Measurements from ENCODE around the gene AMER3.

The AMER3 gene

GRCh38 chr2:130749641-130750040 is 5.7 kb upstream of the AMER3 start:
- no peak for DNase-seq (ENCODE audit: low read depth in 2 of 2)

GRCh38 chr2:130754811-130755210 is 529 bp upstream of the AMER3 start:
- DNase-seq (ENCODE audit: low read depth in 2 of 2) = no peak

DNA sequence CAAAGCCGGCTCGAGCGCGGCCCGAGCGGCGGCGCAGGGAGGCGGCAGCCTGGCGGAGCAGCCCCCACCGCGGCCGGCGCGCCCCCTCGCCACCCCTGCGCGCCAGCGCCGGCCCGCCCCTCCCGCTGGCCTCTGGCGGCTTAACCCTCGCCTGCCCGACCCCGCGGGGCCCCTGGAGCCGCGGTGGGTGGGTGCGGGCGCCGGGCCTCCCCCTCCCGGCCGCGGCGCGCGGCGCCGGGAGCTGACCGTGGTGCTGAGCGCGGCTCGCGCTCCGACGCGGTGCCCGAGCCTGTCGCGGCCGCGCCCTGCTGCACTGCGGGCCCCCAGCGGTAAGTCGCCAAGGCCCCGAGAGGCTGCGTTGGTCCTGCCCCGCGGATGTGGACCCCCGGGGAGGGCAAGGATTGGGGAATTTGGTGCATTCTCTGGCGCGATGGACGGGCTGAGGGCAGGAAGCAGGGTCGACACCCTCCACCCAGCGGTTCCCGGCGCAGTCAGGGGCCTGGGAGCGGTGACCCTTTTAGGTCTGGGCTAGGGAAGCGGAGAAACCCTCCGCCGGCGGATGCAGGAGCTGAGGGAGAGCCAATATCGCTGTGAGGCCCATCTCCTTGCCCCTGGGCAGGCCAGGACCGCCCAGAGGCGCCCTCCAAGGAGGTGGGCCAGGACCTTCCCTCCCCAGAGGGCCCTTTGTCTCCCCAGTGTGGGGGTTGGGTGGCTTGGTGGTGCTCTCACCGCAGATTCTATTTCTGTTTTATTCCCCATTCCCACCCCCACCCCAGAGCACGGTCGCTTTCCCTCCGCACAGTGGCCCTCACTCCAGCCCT is 923 bp downstream of the AMER3 start:
- DNase-seq (ENCODE audit: low read depth in 2 of 2) = no peak

DNA sequence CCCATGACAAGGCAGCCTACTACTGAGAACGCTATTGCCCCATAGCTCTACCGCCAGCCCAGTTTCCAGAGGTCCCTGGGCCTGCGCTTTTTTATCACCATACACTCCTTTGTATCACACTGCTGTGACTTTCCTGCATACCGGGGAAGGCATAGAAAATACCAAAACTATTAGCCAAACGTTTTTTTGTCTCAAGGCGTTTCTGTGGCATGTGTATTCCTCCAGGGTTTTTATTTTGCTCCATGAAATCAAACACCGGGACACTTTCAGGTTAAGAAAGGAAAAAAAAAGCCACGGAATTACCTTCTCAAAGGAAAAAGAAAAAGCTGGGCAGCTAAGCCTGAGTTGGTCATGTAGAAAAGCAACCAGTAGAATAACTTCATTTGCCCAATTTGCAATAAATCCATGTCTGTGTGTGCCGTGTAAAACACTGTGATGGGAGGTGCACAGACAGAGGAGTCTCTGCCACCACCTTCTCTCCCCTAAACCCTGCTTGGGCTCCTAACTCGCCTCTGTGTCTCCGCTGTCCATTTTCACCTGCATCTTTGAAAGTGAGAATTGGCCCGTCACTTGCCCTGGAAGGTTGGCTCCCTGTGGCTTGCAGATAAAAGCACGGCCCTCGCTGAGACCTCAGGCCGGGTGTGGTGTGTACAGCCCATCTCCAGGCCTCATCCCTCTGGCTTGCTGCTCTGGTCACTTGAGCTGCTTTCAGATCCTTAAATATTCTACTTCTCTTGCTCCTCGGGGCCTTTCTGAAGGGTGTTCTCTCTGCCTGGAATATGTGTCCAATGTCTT is 1.7 kb downstream of the AMER3 start:
- no peak for DNase-seq (ENCODE audit: low read depth in 2 of 2)

- no peak for DNase-seq (ENCODE audit: low read depth in 2 of 2)
Observed at GRCh38 chr2:130759906-130760753, 4.8 kb downstream of the AMER3 start.

DNA sequence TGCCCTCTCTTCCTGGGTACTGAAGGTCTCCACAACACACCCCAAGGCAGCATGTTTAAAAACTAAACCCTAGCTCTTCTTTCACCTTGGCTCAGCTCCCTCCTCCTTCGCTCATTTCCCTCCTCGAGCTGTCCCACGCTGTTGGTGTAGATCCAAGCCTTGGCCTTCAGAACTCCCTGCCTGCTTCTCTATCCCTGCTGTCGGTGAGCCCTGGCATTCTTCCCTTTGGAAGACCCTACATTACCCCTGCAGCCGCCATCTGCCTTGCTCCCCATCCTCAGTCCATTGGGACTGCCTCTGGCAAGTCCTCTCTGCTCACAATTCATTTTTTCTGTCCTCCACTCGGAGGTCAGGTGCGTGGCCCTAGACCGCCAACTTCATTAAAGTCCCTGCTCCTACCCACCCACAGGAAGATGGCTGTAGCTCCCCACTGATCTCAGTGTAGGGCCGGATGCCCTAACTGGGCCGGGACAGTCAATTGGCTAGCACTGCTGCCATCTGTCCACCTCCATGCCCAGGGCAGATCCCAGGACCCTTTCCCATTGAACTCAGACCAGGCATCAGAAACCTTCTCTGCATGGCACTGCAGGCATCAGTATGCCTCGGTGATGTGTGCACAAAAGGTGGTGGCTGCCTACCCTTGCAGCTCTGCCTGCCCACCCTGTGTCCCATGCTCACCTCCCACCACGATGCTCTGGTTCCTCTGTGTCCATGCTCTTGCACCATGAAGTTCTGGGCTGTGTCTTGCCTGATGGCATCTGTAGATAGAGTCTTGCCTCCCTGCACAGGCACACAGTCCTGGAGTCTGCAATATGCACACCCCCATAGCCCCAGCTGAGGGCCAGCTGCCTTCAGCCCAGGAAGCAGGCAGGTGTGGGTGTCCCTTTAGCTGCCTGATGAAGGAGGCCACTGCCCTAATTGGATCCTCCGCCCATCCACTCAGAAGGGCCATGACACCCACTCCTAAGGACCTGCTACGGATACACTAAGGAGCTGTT is 5.7 kb downstream of the AMER3 start:
- no peak for DNase-seq (ENCODE audit: low read depth in 2 of 2)

DNA sequence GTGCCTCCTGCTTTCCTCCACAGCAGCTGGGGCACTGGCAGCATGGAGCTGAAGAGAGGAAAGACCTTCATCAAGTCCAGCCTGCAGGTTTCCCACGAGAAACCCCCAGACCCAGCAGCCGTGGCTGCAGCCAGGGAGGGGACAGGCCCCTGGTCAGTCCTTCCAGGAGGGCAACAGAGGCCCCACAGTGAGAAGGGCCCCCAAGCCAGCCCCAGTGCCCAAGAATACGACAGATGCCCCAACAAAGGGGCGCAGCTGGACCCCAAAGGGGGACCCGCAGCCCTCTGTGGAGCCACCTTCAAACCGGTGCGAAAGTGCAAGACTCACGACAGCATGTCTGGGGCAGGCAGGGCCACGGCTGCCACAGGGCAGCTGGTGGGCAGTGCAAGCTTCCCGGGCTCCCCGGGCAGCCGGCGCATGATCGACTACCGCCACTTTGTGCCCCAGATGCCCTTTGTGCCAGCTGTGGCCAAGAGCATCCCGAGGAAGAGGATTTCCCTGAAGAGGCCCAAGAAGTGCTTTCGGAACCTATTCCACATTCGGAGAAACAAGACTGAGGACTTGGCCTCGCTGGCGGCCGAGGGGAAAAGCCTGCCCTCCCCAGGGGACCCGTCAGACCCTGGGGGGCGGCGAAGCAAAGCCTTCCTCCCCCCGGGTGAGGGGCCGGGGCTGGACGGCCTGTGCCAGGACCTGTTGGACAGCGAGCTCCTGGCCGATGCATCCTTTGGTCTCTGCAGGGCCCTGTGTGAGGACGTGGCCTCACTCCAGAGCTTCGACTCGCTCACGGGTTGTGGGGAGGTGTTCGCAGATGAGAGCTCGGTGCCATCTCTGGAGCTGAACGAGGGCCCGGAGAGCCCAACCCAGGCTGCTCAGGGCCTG is 6.9 kb downstream of the AMER3 start:
- DNase-seq (ENCODE audit: low read depth in 2 of 2) = no peak

DNA sequence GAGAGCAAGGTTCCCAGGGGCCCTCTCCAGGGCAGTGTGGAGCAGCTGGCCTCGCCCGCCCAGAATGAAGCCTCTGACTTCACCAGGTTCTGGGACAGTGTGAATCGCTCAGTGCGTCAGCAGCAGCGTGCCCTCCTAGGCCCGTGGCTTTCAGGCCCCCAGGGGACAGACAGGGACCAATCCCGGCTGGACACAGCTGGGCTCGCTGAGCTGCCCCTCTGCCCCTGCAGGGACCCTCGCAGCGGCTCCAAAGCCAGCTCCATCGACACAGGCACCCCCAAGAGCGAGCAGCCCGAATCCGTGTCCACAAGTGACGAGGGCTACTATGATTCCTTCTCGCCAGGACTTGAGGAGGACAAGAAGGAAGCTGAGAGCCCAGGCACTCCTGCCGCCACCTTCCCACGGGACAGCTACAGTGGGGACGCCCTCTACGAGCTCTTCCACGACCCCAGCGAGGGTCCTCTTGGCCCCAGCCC is 7.6 kb downstream of the AMER3 start:
- DNase-seq (ENCODE audit: low read depth in 2 of 2) = no peak

GRCh38 chr2:130763405-130763804 is 8.1 kb downstream of the AMER3 start:
- DNase-seq (ENCODE audit: low read depth in 2 of 2) = no peak

DNA sequence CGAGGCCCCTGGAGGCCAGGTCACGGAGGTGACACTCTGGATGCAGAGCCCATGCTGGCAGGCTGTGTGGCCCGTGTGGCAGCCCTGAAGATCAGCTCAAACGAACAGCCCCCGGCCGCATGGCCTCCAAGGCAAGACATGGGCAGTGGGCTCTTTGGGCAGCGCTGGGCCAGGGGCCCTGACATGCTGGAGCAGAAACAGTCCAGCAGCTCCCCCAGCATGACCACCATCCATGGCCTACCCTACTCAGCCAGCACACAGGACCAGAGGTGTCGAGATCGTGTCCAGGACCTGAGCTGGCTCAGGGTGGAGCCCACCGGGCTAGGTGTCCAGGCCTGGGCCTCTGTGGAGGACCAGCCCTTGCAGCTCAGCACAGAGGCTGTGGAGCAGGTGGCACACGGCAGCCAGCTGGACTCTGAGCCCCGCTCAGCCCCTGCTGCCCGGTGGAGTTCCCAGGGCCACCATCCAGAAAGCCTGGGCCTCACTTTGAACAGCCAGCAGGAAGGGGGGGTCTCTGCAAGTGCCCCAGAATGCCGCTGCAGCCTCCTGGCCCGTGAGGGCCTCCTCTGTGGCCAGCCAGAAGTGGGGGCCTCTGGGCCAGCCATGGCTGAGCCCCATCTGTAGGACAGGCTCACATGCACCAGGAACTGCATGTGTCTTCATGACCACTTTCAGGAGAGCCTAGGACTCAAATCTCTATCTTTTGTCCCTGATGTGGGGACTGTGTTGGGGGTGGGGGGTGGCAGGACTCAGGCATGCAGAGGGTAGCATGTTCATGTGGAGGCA is 8.9 kb downstream of the AMER3 start:
- no peak for DNase-seq (ENCODE audit: low read depth in 2 of 2)

GRCh38 chr2:130764821-130765115 is 9.4 kb downstream of the AMER3 start:
- no peak for DNase-seq (ENCODE audit: low read depth in 2 of 2)

DNA sequence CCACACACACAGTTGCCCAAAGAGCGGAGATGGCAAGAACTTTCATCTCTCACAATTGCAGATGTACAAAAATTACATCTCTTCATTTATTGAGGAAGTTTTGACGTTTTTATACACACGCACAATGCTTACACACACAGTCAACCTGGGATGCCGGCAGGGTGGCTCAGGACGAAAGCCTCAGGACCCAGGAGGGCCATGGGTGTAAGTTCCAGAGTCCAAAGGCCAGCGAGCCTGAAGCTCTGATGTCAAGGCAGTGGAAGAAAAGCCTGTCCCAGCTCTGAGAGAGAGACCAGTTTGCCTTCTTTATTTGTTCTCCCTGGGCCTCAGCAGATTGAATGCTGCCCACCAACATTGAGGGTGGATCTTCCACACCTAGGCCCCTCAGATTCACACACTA is 10.1 kb downstream of the AMER3 start:
- DNase-seq (ENCODE audit: low read depth in 2 of 2) = no peak

DNA sequence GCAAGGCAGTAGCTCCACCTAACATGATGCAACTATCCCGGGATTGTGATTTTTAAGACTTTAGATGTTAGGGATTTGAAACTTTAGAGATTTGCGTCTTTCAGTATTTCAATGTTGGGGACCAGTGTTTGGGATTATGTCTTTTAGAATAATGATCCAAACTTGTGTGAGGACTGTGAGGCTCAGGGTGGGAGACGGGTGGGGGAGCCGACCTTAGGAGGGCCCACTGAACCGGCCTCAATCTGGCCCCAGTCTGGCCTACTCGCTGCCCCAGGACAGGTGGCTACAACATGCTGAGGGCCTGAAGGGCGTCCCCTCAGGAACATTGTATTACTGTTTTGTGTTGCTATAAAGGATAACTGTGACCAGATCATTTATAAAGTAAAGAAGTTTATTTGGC is 10.7 kb downstream of the AMER3 start:
- DNase-seq (ENCODE audit: low read depth in 2 of 2) = no peak

DNA sequence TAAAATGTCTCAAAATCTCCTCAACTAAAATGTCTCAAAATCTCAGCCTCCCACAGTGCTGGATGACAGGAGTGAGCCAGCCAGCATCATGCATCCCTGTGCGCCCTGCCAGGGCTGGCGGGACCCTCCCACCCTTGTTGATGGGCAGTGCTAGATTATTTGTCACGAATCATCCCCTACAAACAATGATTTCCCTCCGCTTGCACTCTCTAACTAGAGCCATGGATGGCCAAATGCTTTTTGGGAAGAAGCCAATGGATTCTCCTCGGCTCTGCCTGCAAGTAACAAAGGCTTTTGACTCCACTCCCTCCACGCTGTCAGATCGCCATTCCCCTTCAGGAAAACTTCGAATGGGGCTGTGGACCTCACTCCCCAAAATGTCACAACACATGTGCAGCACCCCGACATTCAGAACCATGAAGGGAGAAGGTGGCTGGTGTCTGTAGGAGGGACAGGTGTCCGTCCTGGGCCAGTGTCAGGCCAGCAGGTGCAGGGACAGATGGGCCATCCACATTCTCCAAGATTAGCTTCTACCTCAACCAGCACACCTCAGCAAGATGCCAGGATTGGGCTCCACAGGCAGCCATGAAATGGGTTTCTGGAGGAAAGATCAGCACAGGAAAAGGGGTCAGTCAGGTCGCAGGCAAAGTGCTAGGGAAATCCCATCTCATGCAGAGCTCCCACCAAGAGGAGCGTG is 11.5 kb downstream of the AMER3 start:
- DNase-seq (ENCODE audit: low read depth in 2 of 2) = no peak

DNA sequence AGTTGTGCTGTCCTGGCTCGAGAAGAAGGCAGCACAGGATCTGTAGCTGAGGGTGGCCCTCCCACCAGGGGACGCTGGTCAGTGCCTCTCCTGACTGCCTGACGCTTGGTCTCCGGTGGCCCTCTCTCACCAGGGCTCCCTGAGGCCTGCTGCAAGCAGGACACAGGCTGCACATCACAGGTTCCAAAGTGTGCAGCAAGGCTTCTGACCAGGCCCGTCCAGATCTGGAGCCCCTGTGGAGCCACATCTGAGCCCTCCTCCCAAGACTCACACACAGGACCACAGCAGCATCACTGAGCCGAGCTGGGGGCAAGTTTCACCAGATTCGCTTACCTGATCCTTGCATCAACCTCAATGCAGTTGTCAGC is 12.1 kb downstream of the AMER3 start:
- no peak for DNase-seq (ENCODE audit: low read depth in 2 of 2)

GRCh38 chr2:130768191-130768855 is 13.0 kb downstream of the AMER3 start:
- DNase-seq (ENCODE audit: low read depth in 2 of 2) = no peak

DNA sequence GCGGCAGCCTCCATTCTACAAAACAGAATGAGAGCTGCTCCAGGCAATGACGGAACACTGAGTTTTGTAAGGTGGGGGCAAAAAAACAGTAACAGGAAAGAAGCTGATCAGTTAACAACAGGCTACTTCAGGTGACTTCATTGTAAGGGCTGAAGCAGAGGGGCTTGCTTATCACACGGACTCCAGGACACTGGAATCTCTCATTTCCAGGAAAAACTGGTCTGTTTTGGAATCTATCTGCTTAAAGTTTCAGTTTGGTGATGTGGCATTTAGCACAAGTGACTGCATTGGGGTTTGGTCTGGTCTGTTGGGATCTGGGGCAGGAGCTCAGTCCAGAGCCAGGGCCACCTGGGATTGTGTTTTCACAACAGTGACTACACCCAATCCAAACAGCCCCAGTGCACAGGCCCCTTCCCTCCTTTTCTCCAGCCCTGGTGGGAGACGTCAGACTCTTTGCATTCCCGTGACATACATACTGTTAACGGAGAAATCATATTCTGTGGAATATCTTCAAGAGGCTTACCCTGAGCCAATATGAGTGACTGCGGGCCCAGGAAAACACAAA is 14.1 kb downstream of the AMER3 start:
- no peak for DNase-seq (ENCODE audit: low read depth in 2 of 2)

DNA sequence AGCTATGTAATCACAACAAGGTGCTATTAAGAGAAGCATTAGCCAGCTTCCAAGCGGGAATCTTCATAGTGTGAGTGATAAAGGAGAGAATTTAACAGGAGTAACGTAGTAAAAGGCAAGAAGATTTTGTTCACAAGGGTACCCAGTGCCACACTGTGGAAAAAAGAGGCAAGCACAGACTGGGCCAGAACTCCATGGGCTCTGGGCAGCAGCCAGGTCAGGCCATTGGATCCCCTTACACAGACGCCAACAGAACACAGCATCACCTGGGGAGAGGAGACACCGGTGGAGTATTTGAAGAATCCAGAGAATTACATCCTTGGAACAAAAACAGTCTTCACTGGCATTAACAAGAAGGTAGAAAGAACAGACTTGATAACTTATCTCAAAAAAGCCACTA is 21.2 kb downstream of the AMER3 start:
- no peak for DNase-seq (ENCODE audit: low read depth in 2 of 2)
